CD4-positive, alpha-beta T cell (primary cell): ENCODE data around the gene DEFB110. TPM values are rescaled to one million over a fixed set of nuclear protein-coding genes. Genes with fewer than 3 reads are reported as not detected.

ENCODE experiments used
- ATAC-seq: fragments of 200-7000 bp; cut with Tn5 transposase; one replicate; pipeline ENCODE4 v1.10.0; 2022; ENCODE audit warnings: mild to moderate bottlenecking; ENCODE audit not compliant: poor library complexity
- CTCF ChIA-PET: fragments of 350-600 bp; sonication (Branson Sonifier 250); formaldehyde crosslinking; loops from one replicate; lab custom pipeline; 2021; ENCODE audit warnings: antibody characterized with exemption, inconsistent platforms; lab: Charles Lee
- POLR2A ChIA-PET: fragments of 350-600 bp; sonication (Branson Sonifier 250); formaldehyde crosslinking; loops from one replicate; lab custom pipeline; 2021; ENCODE audit warnings: antibody characterized with exemption, inconsistent platforms; lab: Charles Lee
- DNase-seq, 14 experiments: peaks; one replicate each; pipeline ENCODE4 v3.0.0-alpha.2; 2013 to 2020; ENCODE audit warnings: mixed read lengths in 2 of 14
- H3K27ac ChIP-seq, 2 donors: one replicate each; pipeline versions ENCODE4 v1.5.1 to v1.7.0; 2013; ENCODE audit warnings: low read length in 2 of 2, low read depth in 1 of 2, mild to moderate bottlenecking in 1 of 2
- H3K27me3 ChIP-seq, 2 experiments: 1 replicate in 1 of 2; 2 replicates in 1 of 2; pipeline versions ENCODE4 v1.6.1 to v1.7.0; 2013; ENCODE audit warnings: low read length in 2 of 2, control low read depth in 1 of 2, mild to moderate bottlenecking in 1 of 2, moderate library complexity in 1 of 2; ENCODE audit not compliant: insufficient read depth in 2 of 2, control insufficient read depth in 1 of 2
- H3K36me3 ChIP-seq: one replicate; pipeline ENCODE4 v1.6.1; 2013; ENCODE audit warnings: low read length, control low read depth; ENCODE audit not compliant: insufficient read depth
- H3K4me1 ChIP-seq: one replicate; pipeline ENCODE4 v1.6.1; 2013; ENCODE audit warnings: low read length, control low read depth; ENCODE audit not compliant: insufficient read depth
- H3K4me3 ChIP-seq: one replicate; pipeline ENCODE4 v1.5.1; 2013; ENCODE audit warnings: mild to moderate bottlenecking, low read length, moderate library complexity
- H3K9me3 ChIP-seq, 2 experiments: 1 replicate in 1 of 2; 2 replicates in 1 of 2; pipeline versions ENCODE4 v1.6.1 to v1.7.0; 2013; ENCODE audit warnings: low read length in 2 of 2, mild to moderate bottlenecking in 2 of 2, control low read depth in 1 of 2, moderate library complexity in 1 of 2; ENCODE audit not compliant: control insufficient read depth in 1 of 2, insufficient read depth in 1 of 2
- H3K27ac Mint-ChIP-seq: one replicate; pipeline ENCODE4 v1.8.0; 2020; ENCODE audit warnings: mixed read lengths
- H3K27me3 Mint-ChIP-seq: one replicate; pipeline ENCODE4 v1.8.0; 2021; ENCODE audit warnings: mixed read lengths
- H3K36me3 Mint-ChIP-seq: one replicate; pipeline ENCODE4 v1.8.0; 2021; ENCODE audit warnings: low read depth, mixed read lengths
- H3K4me1 Mint-ChIP-seq: one replicate; pipeline ENCODE4 v1.8.0; 2021; ENCODE audit warnings: low read depth, mixed read lengths
- H3K4me3 Mint-ChIP-seq: one replicate; pipeline ENCODE4 v1.8.0; 2020; ENCODE audit warnings: mild to moderate bottlenecking, mixed read lengths
- H3K9me3 Mint-ChIP-seq: one replicate; pipeline ENCODE4 v1.8.0; 2020; ENCODE audit warnings: mixed read lengths
- intact Hi-C, 2 experiments: fragments of 100-400 bp; cut with DNase I in 1 of 2; cut with micrococcal nuclease in 1 of 2; formaldehyde crosslinking; loops; one replicate each; pipeline versions ENCODE4 v1.15.1 to v1.9.0; 2023 to 2025; cut with DNase I, micrococcal nuclease
- total RNA-seq, 174 experiments: library from RNA in 2 of 174; stranded (reverse) in 2 of 174; gene quantifications; one replicate each; pipeline ENCODE4 v1.2.3 and lab custom pipeline; 2021 to 2026
- TF ChIP-seq, protein P1 (sequence below): fragments of 200-600 bp; IDR thresholded peaks from one replicate; pipeline ENCODE4 v1.8.0; 2022; ENCODE audit warnings: antibody characterized with exemption, mild to moderate bottlenecking

The DEFB110 gene
- total RNA-seq, 2 experiments from 2014 or later: not detected

DNA sequence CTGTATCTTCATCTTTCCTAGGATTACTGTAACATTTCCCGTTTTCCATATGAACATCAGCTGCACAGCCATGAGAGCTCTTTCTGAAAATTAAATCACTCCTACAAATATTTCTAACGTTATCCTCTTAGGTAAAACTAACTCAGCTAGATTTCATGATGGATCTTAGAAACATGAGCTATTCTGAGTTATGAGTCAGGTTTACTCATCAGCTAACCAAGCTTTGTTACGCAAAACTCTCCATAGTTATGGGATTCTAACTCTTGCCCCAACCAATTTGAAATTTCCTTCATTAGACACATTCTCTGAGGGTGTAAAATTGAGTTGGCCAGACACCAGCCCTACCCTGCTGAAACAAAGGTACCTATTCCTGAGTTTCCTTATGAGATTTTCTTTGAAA lies 14.0 kb downstream of the DEFB110 start:
- POLR2A ChIA-PET: no interaction called here
- H3K36me3 ChIP-seq: no peaks in the 10 kb centered on the region
- CTCF ChIA-PET: no interaction called here
- TF ChIP-seq, protein P1, sequence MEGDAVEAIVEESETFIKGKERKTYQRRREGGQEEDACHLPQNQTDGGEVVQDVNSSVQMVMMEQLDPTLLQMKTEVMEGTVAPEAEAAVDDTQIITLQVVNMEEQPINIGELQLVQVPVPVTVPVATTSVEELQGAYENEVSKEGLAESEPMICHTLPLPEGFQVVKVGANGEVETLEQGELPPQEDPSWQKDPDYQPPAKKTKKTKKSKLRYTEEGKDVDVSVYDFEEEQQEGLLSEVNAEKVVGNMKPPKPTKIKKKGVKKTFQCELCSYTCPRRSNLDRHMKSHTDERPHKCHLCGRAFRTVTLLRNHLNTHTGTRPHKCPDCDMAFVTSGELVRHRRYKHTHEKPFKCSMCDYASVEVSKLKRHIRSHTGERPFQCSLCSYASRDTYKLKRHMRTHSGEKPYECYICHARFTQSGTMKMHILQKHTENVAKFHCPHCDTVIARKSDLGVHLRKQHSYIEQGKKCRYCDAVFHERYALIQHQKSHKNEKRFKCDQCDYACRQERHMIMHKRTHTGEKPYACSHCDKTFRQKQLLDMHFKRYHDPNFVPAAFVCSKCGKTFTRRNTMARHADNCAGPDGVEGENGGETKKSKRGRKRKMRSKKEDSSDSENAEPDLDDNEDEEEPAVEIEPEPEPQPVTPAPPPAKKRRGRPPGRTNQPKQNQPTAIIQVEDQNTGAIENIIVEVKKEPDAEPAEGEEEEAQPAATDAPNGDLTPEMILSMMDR: no peak
- no peaks in the 10 kb centered on the region for H3K27me3 Mint-ChIP-seq
- no peaks in the 10 kb centered on the region for H3K27me3 ChIP-seq
- no peak overlapping the region for H3K27ac Mint-ChIP-seq
- H3K4me1 ChIP-seq: no peaks in the 10 kb centered on the region
- H3K9me3 Mint-ChIP-seq: peaks cover 1% of the 10 kb centered on the region
- intact Hi-C loops: no loop called here
- no peaks in the 10 kb centered on the region for H3K36me3 Mint-ChIP-seq
- DNase-seq (no peak), ATAC-seq (no peak)
- no peak overlapping the region for H3K4me3 Mint-ChIP-seq
- H3K4me1 Mint-ChIP-seq: no peaks in the 10 kb centered on the region
- no peak overlapping the region for H3K27ac ChIP-seq
- H3K4me3 ChIP-seq: no peak overlapping the region
- no peaks in the 10 kb centered on the region for H3K9me3 ChIP-seq

DNA sequence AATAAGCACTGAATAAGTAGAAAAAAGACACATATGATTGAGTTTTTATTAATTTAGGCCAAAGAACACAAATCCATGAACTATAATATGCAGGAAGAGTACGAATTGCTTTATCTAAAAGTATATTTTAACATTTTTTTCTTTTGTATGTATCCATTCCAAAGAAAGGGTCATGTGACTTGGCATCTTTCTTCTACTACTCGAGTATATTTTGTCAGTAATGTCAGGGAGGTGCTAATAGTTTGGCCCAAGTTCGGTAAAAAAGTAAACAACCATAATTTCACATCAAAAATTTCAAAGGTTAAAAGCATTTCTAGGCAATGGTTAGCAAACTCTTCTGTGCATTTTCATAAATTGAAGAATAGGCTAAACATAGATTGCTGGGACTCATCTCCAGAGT lies 18.7 kb downstream of the DEFB110 start:
- Histone ChIP-seq H3K9me3 (no peaks in the 10 kb centered on the region), H3K27ac (no peak overlapping the region), H3K27me3 (no peaks in the 10 kb centered on the region), H3K4me3 (no peak overlapping the region), H3K4me1 (no peaks in the 10 kb centered on the region), H3K36me3 (no peaks in the 10 kb centered on the region)
- TF ChIP-seq, protein P1: no peak
- DNase-seq: no peak
- H3K36me3 Mint-ChIP-seq: no peaks in the 10 kb centered on the region
- peaks cover 4% of the 10 kb centered on the region for H3K9me3 Mint-ChIP-seq
- no peaks in the 10 kb centered on the region for H3K4me1 Mint-ChIP-seq
- no peak for ATAC-seq
- H3K27ac Mint-ChIP-seq: no peak overlapping the region
- ChIA-PET POLR2A (no interaction called here), CTCF (no interaction called here)
- no peak overlapping the region for H3K4me3 Mint-ChIP-seq
- intact Hi-C loops: no loop called here
- no peaks in the 10 kb centered on the region for H3K27me3 Mint-ChIP-seq

DNA sequence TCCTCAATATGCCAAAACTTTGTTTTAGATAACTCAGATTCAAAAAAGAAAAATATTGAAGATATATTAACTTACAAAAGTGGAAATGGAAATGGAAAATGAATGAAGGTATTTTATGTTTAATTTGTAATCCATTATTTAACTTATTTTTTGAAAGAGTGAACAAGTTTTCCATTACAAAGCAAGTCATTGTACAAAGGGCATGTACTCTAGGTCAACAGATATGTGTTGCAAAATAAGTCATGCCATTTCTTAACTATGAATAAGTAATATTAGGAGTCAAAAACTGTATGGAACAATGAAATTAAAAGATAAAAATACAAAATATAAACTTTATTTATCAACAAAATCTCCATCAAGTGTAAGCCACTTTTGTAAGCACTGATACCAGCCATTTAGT lies 26.5 kb downstream of the DEFB110 start:
- TF ChIP-seq, protein P1: no peak
- H3K27ac Mint-ChIP-seq: no peak overlapping the region
- no peaks in the 10 kb centered on the region for H3K27me3 ChIP-seq
- H3K4me3 Mint-ChIP-seq: no peak overlapping the region
- no peak for ATAC-seq
- peaks cover 0 to 4% of the 10 kb centered on the region in 2 experiments for H3K9me3 ChIP-seq
- H3K36me3 ChIP-seq: no peaks in the 10 kb centered on the region
- no peaks in the 10 kb centered on the region for H3K36me3 Mint-ChIP-seq
- no peaks in the 10 kb centered on the region for H3K9me3 Mint-ChIP-seq
- ChIA-PET CTCF (no interaction called here), POLR2A (no interaction called here)
- no peaks in the 10 kb centered on the region for H3K27me3 Mint-ChIP-seq
- no peak for DNase-seq
- no peaks in the 10 kb centered on the region for H3K4me1 ChIP-seq
- H3K4me3 ChIP-seq: no peak overlapping the region
- intact Hi-C loops: no loop called here
- no peaks in the 10 kb centered on the region for H3K4me1 Mint-ChIP-seq
- H3K27ac ChIP-seq: no peak overlapping the region
